ENCODE results near the gene POLR3H.

The POLR3H gene

DNA sequence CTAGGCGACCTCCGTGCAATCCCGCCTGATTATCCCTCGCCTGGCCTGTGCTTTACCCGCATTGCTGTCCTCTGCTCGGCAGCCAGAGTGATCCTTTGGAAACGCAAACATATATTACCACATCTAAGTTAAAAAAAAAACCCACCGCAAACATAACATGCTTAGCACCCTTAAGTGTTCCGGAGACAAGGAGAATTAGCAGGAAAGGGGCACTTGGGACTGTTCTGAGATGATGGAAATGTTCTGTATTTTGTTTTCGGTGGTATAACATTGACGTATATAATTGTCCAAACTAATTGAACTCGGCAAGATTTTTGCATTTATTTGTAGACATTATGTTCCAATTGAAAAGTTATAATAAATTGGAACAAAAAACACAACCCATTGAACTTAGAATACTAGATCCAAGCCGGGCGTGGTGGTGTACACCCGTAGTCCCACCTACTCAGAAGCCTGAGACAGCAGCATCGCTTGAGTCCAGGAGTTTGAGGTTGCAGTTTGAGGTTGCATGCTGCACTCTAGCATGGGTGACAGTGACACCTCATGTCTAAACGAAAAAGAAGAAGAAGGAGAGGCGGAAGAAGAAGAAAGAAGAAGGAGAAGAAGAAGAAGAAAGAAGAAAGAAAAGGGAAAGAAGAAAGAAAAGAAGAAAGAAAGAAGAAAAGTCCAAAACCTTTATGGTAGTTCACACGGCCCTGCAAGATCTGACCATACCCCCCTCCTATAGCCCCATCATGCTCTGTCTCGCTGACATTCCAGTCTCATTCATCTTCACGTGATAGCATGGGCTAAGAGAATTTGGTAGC lies 604 bp upstream of the POLR3H start:
- Histone ChIP-seq H3K27ac (ENCODE audit: poor library complexity, severe bottlenecking) (no peak overlapping the region), H3K27me3 (ENCODE audit: insufficient read depth, poor library complexity, severe bottlenecking) (no peaks in the 10 kb centered on the region), H3K4me1 (ENCODE audit: insufficient read depth, poor library complexity, severe bottlenecking) (peaks cover 10% of the 10 kb centered on the region), H3K4me3 (ENCODE audit: severe bottlenecking) (peak overlapping the region; percentile 74), H3K9me3 (ENCODE audit: severe bottlenecking) (no peaks in the 10 kb centered on the region), H3K36me3 (ENCODE audit: low read depth) (peaks cover 3% of the 10 kb centered on the region; the same call in 1 of the 2 replicates)
- no peak for TF ChIP-seq CTCF (IDR thresholded peaks at IDR 0.05; ENCODE audit: poor library complexity, severe bottlenecking)
- no peak for DNase-seq (ENCODE audit: low spot score)
- no peak for ATAC-seq (ENCODE audit: low read depth)

GRCh38 chr22:41542224-41542623 lies 2.0 kb downstream of the POLR3H start:
- ATAC-seq (ENCODE audit: low read depth) (no peak), DNase-seq (ENCODE audit: low spot score) (no peak)
- no peak overlapping the region for H3K4me3 ChIP-seq (ENCODE audit: severe bottlenecking)
- no peaks in the 10 kb centered on the region for H3K27me3 ChIP-seq (ENCODE audit: insufficient read depth, poor library complexity, severe bottlenecking)
- no peak for TF ChIP-seq CTCF (IDR thresholded peaks at IDR 0.05; ENCODE audit: poor library complexity, severe bottlenecking)
- H3K4me1 ChIP-seq (ENCODE audit: insufficient read depth, poor library complexity, severe bottlenecking) = peaks cover 10% of the 10 kb centered on the region
- H3K27ac ChIP-seq (ENCODE audit: poor library complexity, severe bottlenecking) = no peak overlapping the region
- peaks cover 11% of the 10 kb centered on the region for H3K36me3 ChIP-seq (ENCODE audit: low read depth)
- H3K9me3 ChIP-seq (ENCODE audit: severe bottlenecking) = no peaks in the 10 kb centered on the region

DNA sequence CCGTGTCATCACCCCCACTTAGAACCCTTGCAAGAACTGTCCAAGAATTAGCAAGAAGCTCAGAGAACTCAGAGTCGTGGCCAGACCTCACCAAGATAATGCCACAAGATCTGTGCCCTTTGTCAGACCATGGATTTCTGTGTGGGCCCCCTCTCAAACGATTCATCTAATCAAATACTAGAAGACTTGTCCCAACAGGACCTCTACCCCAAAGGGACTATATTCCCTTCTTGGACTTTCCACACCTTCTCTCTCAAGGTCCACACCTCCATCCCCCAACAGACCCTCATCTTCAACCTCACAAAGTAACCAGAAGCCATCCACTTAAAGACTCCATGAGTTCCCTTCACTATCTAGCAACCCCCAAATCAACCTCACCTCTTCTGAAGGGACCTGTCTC lies 2.8 kb downstream of the POLR3H start:
- peaks cover 11% of the 10 kb centered on the region for H3K36me3 ChIP-seq (ENCODE audit: low read depth)
- TF ChIP-seq CTCF (IDR thresholded peaks at IDR 0.05; ENCODE audit: poor library complexity, severe bottlenecking) = no peak
- no peak overlapping the region for H3K4me3 ChIP-seq (ENCODE audit: severe bottlenecking)
- no peaks in the 10 kb centered on the region for H3K27me3 ChIP-seq (ENCODE audit: insufficient read depth, poor library complexity, severe bottlenecking)
- H3K27ac ChIP-seq (ENCODE audit: poor library complexity, severe bottlenecking) = no peak overlapping the region
- DNase-seq (ENCODE audit: low spot score) (no peak), ATAC-seq (ENCODE audit: low read depth) (no peak)
- no peaks in the 10 kb centered on the region for H3K9me3 ChIP-seq (ENCODE audit: severe bottlenecking)
- peaks cover 10% of the 10 kb centered on the region for H3K4me1 ChIP-seq (ENCODE audit: insufficient read depth, poor library complexity, severe bottlenecking)

DNA sequence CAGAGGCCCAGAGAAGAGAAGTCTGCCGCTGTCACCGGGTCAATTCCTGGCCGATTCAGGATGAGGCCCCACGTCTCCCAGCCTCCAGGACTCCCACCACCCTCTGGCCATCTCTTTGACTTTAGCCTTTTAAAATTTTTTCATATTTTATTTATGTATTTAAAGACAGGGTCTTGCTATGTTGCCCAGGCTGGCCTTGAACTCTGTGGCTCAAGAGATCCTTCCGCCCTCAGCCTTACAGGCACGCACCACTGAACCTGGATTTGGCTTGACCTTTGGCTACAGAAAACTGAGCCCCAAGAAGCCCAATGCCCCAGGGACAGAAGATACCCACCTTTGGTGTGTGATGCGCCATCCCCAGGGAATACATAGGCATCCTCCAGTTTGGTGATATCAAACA lies 3.9 kb downstream of the POLR3H start:
- Histone ChIP-seq H3K4me1 (ENCODE audit: insufficient read depth, poor library complexity, severe bottlenecking) (peaks cover 10% of the 10 kb centered on the region), H3K27me3 (ENCODE audit: insufficient read depth, poor library complexity, severe bottlenecking) (no peaks in the 10 kb centered on the region), H3K36me3 (ENCODE audit: low read depth) (peaks cover 11% of the 10 kb centered on the region), H3K9me3 (ENCODE audit: severe bottlenecking) (no peaks in the 10 kb centered on the region), H3K27ac (ENCODE audit: poor library complexity, severe bottlenecking) (no peak overlapping the region), H3K4me3 (ENCODE audit: severe bottlenecking) (no peak overlapping the region)
- DNase-seq (ENCODE audit: low spot score) (no peak), ATAC-seq (ENCODE audit: low read depth) (no peak)
- no peak for TF ChIP-seq CTCF (IDR thresholded peaks at IDR 0.05; ENCODE audit: poor library complexity, severe bottlenecking)

- H3K4me1 ChIP-seq (ENCODE audit: insufficient read depth, poor library complexity, severe bottlenecking) = peaks cover 10% of the 10 kb centered on the region
- H3K9me3 ChIP-seq (ENCODE audit: severe bottlenecking) = no peaks in the 10 kb centered on the region
- peaks cover 13% of the 10 kb centered on the region for H3K36me3 ChIP-seq (ENCODE audit: low read depth)
- no peaks in the 10 kb centered on the region for H3K27me3 ChIP-seq (ENCODE audit: insufficient read depth, poor library complexity, severe bottlenecking)
- DNase-seq (ENCODE audit: low spot score) = no peak
- H3K27ac ChIP-seq (ENCODE audit: poor library complexity, severe bottlenecking) = no peak overlapping the region
- ATAC-seq (ENCODE audit: low read depth) = no peak
- H3K4me3 ChIP-seq (ENCODE audit: severe bottlenecking) = no peak overlapping the region
- TF ChIP-seq CTCF (IDR thresholded peaks at IDR 0.05; ENCODE audit: poor library complexity, severe bottlenecking) = no peak
These were observed 4.3 kb downstream of the POLR3H start for GRCh38 chr22:41540006-41540315.

All from RWPE2 (cell line).